H9 (cell line): Measurements from ENCODE around the gene GLYATL3. TPM values are rescaled to one million over a fixed set of nuclear protein-coding genes. Genes with fewer than 3 reads are reported as not detected.

Source experiments
- DNase-seq: peaks from one replicate; pipeline ENCODE4 v3.0.0-alpha.2; 2017
- H2AFZ ChIP-seq: one replicate; pipeline ENCODE4 v1.6.1; 2013; ENCODE audit warnings: mild to moderate bottlenecking, low read length, control low read depth, moderate library complexity
- H2AK5ac ChIP-seq: 2 replicates; pipeline ENCODE4 v1.6.1; 2013; ENCODE audit warnings: low read length, control low read depth, mixed read lengths; ENCODE audit not compliant: insufficient read length
- H2BK120ac ChIP-seq: one replicate; pipeline ENCODE4 v1.6.1; 2013; ENCODE audit warnings: low read depth, mild to moderate bottlenecking, low read length, control low read depth, inconsistent platforms; ENCODE audit not compliant: poor library complexity, severe bottlenecking
- H2BK12ac ChIP-seq: 2 replicates; pipeline ENCODE4 v1.6.1; 2013; ENCODE audit warnings: low read length, control low read depth, mixed read lengths, low read depth; ENCODE audit not compliant: insufficient read length
- H2BK15ac ChIP-seq: 2 replicates; pipeline ENCODE4 v1.6.1; 2013; ENCODE audit warnings: low read depth, low read length, control low read depth
- H2BK20ac ChIP-seq: one replicate; pipeline ENCODE4 v1.6.1; 2013; ENCODE audit warnings: low read depth, mild to moderate bottlenecking, low read length, control low read depth, inconsistent platforms; ENCODE audit not compliant: poor library complexity, severe bottlenecking
- H2BK5ac ChIP-seq: 2 replicates; pipeline ENCODE4 v1.6.1; 2013; ENCODE audit warnings: low read length, control low read depth, mixed read lengths; ENCODE audit not compliant: insufficient read length
- H3K14ac ChIP-seq: 2 replicates; pipeline ENCODE4 v1.6.1; 2013; ENCODE audit warnings: low read length, control low read depth; ENCODE audit not compliant: insufficient read depth
- H3K18ac ChIP-seq: 2 replicates; pipeline ENCODE4 v1.6.1; 2013; ENCODE audit warnings: low read depth, mild to moderate bottlenecking, mixed read lengths, low read length, control low read depth; ENCODE audit not compliant: insufficient read length
- H3K23ac ChIP-seq: 2 replicates; pipeline ENCODE4 v1.6.1; 2013; ENCODE audit warnings: low read length, control low read depth, mixed read lengths, low read depth; ENCODE audit not compliant: insufficient read length
- H3K23me2 ChIP-seq: 2 replicates; pipeline ENCODE4 v1.6.1; 2013; ENCODE audit warnings: low read depth, mild to moderate bottlenecking, mixed read lengths, low read length, control low read depth; ENCODE audit not compliant: insufficient read length, poor library complexity, severe bottlenecking
- H3K27ac ChIP-seq: 2 replicates; pipeline ENCODE4 v1.5.1; 2013; ENCODE audit warnings: low read length, control low read depth, mixed read lengths, low read depth; ENCODE audit not compliant: insufficient read length
- H3K27me3 ChIP-seq: 2 replicates; pipeline ENCODE4 v1.6.1; 2013; ENCODE audit warnings: low read length, control low read depth, inconsistent platforms; ENCODE audit not compliant: insufficient read depth
- H3K4ac ChIP-seq: 2 replicates; pipeline ENCODE4 v1.6.1; 2013; ENCODE audit warnings: low read depth, mild to moderate bottlenecking, control low read depth, inconsistent platforms, low read length, moderate library complexity
- H3K4me1 ChIP-seq: 2 replicates; pipeline ENCODE4 v1.6.1; 2013; ENCODE audit warnings: low read length, control low read depth, inconsistent platforms; ENCODE audit not compliant: insufficient read depth
- H3K4me2 ChIP-seq: 2 replicates; pipeline ENCODE4 v1.6.1; 2013; ENCODE audit warnings: low read length, control low read depth, mixed read lengths; ENCODE audit not compliant: insufficient read length, insufficient read depth
- H3K56ac ChIP-seq: 2 replicates; pipeline ENCODE4 v1.6.1; 2013; ENCODE audit warnings: low read depth, mild to moderate bottlenecking, mixed read lengths, low read length, control low read depth; ENCODE audit not compliant: insufficient read length
- H3K79me1 ChIP-seq: 2 replicates; pipeline ENCODE4 v1.6.1; 2013; ENCODE audit warnings: low read depth, mild to moderate bottlenecking, moderate library complexity, low read length, control low read depth, inconsistent platforms; ENCODE audit not compliant: insufficient read depth, poor library complexity, severe bottlenecking
- H3K79me2 ChIP-seq: 2 replicates; pipeline ENCODE4 v1.6.1; 2013; ENCODE audit warnings: low read length, control low read depth, inconsistent platforms; ENCODE audit not compliant: insufficient read depth
- H3K9ac ChIP-seq: 2 replicates; pipeline ENCODE4 v1.6.1; 2013; ENCODE audit warnings: low read length, control low read depth, mixed read lengths; ENCODE audit not compliant: insufficient read length; ENCODE audit errors: extremely low read depth
- H3K9me3 ChIP-seq: one replicate; pipeline ENCODE4 v1.6.1; 2013; ENCODE audit warnings: low read depth, low read length, inconsistent platforms; ENCODE audit not compliant: control insufficient read depth
- H3T11ph ChIP-seq: one replicate; pipeline ENCODE4 v1.6.1; 2013; ENCODE audit warnings: mild to moderate bottlenecking, low read length, control low read depth, inconsistent platforms
- H4K20me1 ChIP-seq: one replicate; pipeline ENCODE4 v1.6.1; 2013; ENCODE audit not compliant: control insufficient read depth, insufficient read length, insufficient read depth
- H4K5ac ChIP-seq: 2 replicates; pipeline ENCODE4 v1.6.1; 2013; ENCODE audit warnings: low read depth, mild to moderate bottlenecking, mixed read lengths, low read length, control low read depth; ENCODE audit not compliant: insufficient read length
- H4K8ac ChIP-seq: replicated peaks from 2 replicates; pipeline ENCODE4 v1.6.1; 2013; ENCODE audit warnings: low read length, control low read depth, mixed read lengths, low read depth; ENCODE audit not compliant: insufficient read length
- H4K91ac ChIP-seq: 2 replicates; pipeline ENCODE4 v1.6.1; 2013; ENCODE audit warnings: low read depth, mild to moderate bottlenecking, moderate library complexity, mixed read lengths, low read length, control low read depth; ENCODE audit not compliant: insufficient read length
- H3K27ac Mint-ChIP-seq, 3 experiments: 2 replicates in 2 of 3; 3 replicates in 1 of 3; pipeline ENCODE4 v1.8.0; 2020 to 2021; ENCODE audit warnings: mixed read lengths in 3 of 3, mild to moderate bottlenecking in 1 of 3, moderate library complexity in 1 of 3
- H3K27me3 Mint-ChIP-seq: 2 replicates; pipeline ENCODE4 v1.8.0; 2021; ENCODE audit warnings: low read depth, mild to moderate bottlenecking, moderate library complexity, mixed read lengths
- H3K36me3 Mint-ChIP-seq, 3 experiments: 2 replicates in 2 of 3; 3 replicates in 1 of 3; pipeline ENCODE4 v1.8.0; 2020 to 2021; ENCODE audit warnings: low read depth in 3 of 3, mixed read lengths in 3 of 3; ENCODE audit not compliant: insufficient read depth in 1 of 3
- H3K4me1 Mint-ChIP-seq, 2 experiments: 2 replicates each; pipeline ENCODE4 v1.8.0; 2020; ENCODE audit warnings: mixed read lengths in 2 of 2
- H3K4me3 Mint-ChIP-seq, 2 experiments: 2 replicates in 1 of 2; 3 replicates in 1 of 2; pipeline ENCODE4 v1.8.0; 2020 to 2021; ENCODE audit warnings: mild to moderate bottlenecking in 2 of 2, mixed read lengths in 2 of 2, moderate library complexity in 1 of 2
- H3K9me3 Mint-ChIP-seq, 2 experiments: 2 replicates in 1 of 2; 3 replicates in 1 of 2; pipeline ENCODE4 v1.8.0; 2020; ENCODE audit warnings: mild to moderate bottlenecking in 2 of 2, mixed read lengths in 2 of 2, moderate library complexity in 1 of 2
- CTCF ChIP-seq: fragments of 200-600 bp; sonication (generic); conservative IDR thresholded peaks from 3 replicates; pipeline ENCODE4 v1.8.0; 2021; ENCODE audit warnings: antibody characterized with exemption, mild to moderate bottlenecking
- WGBS: extraction: QIAGEN DNeasy Blood & Tissue Kit; methylation state at CpG from one replicate; pipeline ENCODE4 v1.1.7; 2013; ENCODE audit warnings: missing lambda C conversion rate, low lambda C conversion rate, mixed read lengths; ENCODE audit not compliant: insufficient read length; ENCODE audit errors: extremely low coverage; 5-methylcytosine and 5-hydroxymethylcytosine counted together
- total RNA-seq: library from RNA; stranded (reverse); gene quantifications from 2 replicates; pipeline ENCODE4 v1.2.1, GENCODE V29; 2021

Gene GLYATL3
- total RNA-seq, 1 experiment from 2014 or later, result not detected

GRCh38 chr6:49462071-49462470 is 37.7 kb upstream of the GLYATL3 start:
- H4K5ac ChIP-seq, result no peak overlapping the region
- H2BK15ac ChIP-seq, result no peak overlapping the region
- no peak overlapping the region for H4K8ac ChIP-seq
- H3K79me2 ChIP-seq, result peaks cover 14% of the 10 kb centered on the region; the same call in 1 of the 2 replicates
- H3K56ac ChIP-seq, result no peak overlapping the region
- no peaks in the 10 kb centered on the region for H3K79me1 ChIP-seq
- H3K14ac ChIP-seq, result no peak overlapping the region
- H3K36me3 Mint-ChIP-seq, result peaks cover 0 to 8% (median 2%) of the 10 kb centered on the region in 3 experiments; a peak in 2 of 7 replicates
- no peak overlapping the region for H3K18ac ChIP-seq
- no peaks in the 10 kb centered on the region for H3K27me3 ChIP-seq
- WGBS, result no CpG with 5 or more reads among the region's 3 CpGs
- H3K27ac ChIP-seq, result no peak overlapping the region
- no peak overlapping the region for H4K91ac ChIP-seq
- no peak overlapping the region for H2AFZ ChIP-seq
- H2BK5ac ChIP-seq, result no peak overlapping the region
- H2BK12ac ChIP-seq, result no peak overlapping the region
- H3K4me1 ChIP-seq, result no peaks in the 10 kb centered on the region
- H2AK5ac ChIP-seq, result no peak overlapping the region
- no peak overlapping the region for H3K27ac Mint-ChIP-seq
- H3K9ac ChIP-seq, result peak overlapping the region; percentile 82
- peaks cover 12 to 15% of the 10 kb centered on the region in 2 experiments for H3K4me1 Mint-ChIP-seq
- peak overlapping the region; percentile 86 for H3K4me2 ChIP-seq
- no peak overlapping the region for H3T11ph ChIP-seq
- H3K23me2 ChIP-seq, result peaks cover 3% of the 10 kb centered on the region
- no peak overlapping the region for H2BK20ac ChIP-seq
- no peaks in the 10 kb centered on the region for H3K9me3 Mint-ChIP-seq
- DNase-seq, result no peak
- TF ChIP-seq CTCF, result no peak
- H3K9me3 ChIP-seq, result no peaks in the 10 kb centered on the region
- no peak overlapping the region for H3K4ac ChIP-seq
- no peaks in the 10 kb centered on the region for H3K27me3 Mint-ChIP-seq
- H4K20me1 ChIP-seq, result no peaks in the 10 kb centered on the region
- no peak overlapping the region for H2BK120ac ChIP-seq
- H3K23ac ChIP-seq, result no peak overlapping the region
- peak overlapping the region; percentile 98 to 99 for H3K4me3 Mint-ChIP-seq
